SIG-M5 (cell line): Measurements from ENCODE around the gene THADA.
"Not testable (repeated sequence)": the region's sequence is repeated elsewhere in the genome, so short reads cannot be mapped to it uniquely, and the experiment has no call there.

Experiments used
- DNase-seq: peaks from one replicate; lab custom pipeline; 2025; lab: John Stamatoyannopoulos, UW

THADA gene

GRCh38 chr2:43207553-43208300, 388.1 kb downstream of the THADA start:
- DNase-seq = no peak

- DNase-seq = no peak
These were observed 389.2 kb downstream of the THADA start for GRCh38 chr2:43206602-43207001.

- no peak for DNase-seq
These were observed 392.5 kb downstream of the THADA start for GRCh38 chr2:43203373-43203772.

GRCh38 chr2:43202289-43202688, 393.5 kb downstream of the THADA start:
- no peak for DNase-seq

GRCh38 chr2:43201497-43201896, 394.3 kb downstream of the THADA start:
- DNase-seq = no peak

- DNase-seq = no peak
These were observed 394.8 kb downstream of the THADA start for GRCh38 chr2:43201016-43201415.

GRCh38 chr2:43199492-43200488, 396.0 kb downstream of the THADA start:
- no peak for DNase-seq

GRCh38 chr2:43198263-43198662, 397.6 kb downstream of the THADA start:
- DNase-seq = no peak

- DNase-seq = no peak
These were observed 398.3 kb downstream of the THADA start for GRCh38 chr2:43197588-43197896.

GRCh38 chr2:43196768-43197587, 398.9 kb downstream of the THADA start:
- DNase-seq = no peak

- no peak for DNase-seq
These were observed 401.5 kb downstream of the THADA start for GRCh38 chr2:43194121-43194869.

- no peak for DNase-seq
These were observed 402.2 kb downstream of the THADA start for GRCh38 chr2:43193652-43194120.

- DNase-seq = no peak
These were observed 402.8 kb downstream of the THADA start for GRCh38 chr2:43192744-43193651.

- DNase-seq = no peak
These were observed 403.8 kb downstream of the THADA start for GRCh38 chr2:43191947-43192516.

- DNase-seq = no peak
These were observed 405.4 kb downstream of the THADA start for GRCh38 chr2:43190311-43191052.

GRCh38 chr2:43189861-43190260, 406.0 kb downstream of the THADA start:
- DNase-seq = not testable (repeated sequence)

GRCh38 chr2:43188561-43189386, 407.1 kb downstream of the THADA start:
- DNase-seq = no peak

- no peak for DNase-seq
These were observed 409.0 kb downstream of the THADA start for GRCh38 chr2:43186679-43187374.
